SU-DHL-6 (cell line): Measurements from ENCODE around the gene SIM2.

Source experiments
- EZH2phosphoT487 ChIP-seq: fragments of 200-600 bp; sonication (generic), shearing (Covaris generic); conservative IDR thresholded peaks from 2 replicates; pipeline ENCODE4 v1.6.1; 2018; ENCODE audit warnings: mild to moderate bottlenecking, antibody characterized with exemption, low read length, moderate library complexity, mixed read lengths
- TF ChIP-seq, protein P1 (sequence below): fragments of 200-600 bp; sonication (generic); IDR thresholded peaks from one replicate; pipeline ENCODE4 v1.5.1; 2017; ENCODE audit warnings: antibody characterized with exemption, mild to moderate bottlenecking, low read length, moderate library complexity; ENCODE audit not compliant: insufficient read depth, poor library complexity, severe bottlenecking

DNA sequence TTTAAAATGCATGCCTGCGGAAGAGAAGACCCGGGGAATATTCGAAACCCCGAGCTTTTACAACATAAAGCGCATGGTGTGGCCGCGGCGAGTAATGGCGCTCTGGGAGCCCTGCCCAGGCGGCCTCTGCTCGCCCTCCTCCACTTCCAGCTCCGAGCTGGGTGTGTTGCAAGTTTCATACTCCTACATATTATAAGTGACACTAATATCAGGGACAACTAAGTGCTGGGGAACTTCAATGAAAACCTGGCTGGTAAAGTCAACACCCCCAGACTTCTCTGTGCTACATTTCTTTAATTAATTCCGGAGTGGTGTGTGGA, 11.8 kb downstream of the SIM2 start:
- no peak for TF ChIP-seq EZH2phosphoT487
- TF ChIP-seq, protein P1, sequence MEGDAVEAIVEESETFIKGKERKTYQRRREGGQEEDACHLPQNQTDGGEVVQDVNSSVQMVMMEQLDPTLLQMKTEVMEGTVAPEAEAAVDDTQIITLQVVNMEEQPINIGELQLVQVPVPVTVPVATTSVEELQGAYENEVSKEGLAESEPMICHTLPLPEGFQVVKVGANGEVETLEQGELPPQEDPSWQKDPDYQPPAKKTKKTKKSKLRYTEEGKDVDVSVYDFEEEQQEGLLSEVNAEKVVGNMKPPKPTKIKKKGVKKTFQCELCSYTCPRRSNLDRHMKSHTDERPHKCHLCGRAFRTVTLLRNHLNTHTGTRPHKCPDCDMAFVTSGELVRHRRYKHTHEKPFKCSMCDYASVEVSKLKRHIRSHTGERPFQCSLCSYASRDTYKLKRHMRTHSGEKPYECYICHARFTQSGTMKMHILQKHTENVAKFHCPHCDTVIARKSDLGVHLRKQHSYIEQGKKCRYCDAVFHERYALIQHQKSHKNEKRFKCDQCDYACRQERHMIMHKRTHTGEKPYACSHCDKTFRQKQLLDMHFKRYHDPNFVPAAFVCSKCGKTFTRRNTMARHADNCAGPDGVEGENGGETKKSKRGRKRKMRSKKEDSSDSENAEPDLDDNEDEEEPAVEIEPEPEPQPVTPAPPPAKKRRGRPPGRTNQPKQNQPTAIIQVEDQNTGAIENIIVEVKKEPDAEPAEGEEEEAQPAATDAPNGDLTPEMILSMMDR: no peak
